Head of caudate nucleus (tissue), 42 donors: Measurements from ENCODE around the gene GNB3.

Experiments
- DNase-seq, 42 donors: peaks; one replicate each; pipeline versions ENCODE4 v3.0.0 to v3.0.0-alpha.2; 2020 to 2021; ENCODE audit warnings: mixed read lengths in 7 of 42
- intact Hi-C: fragments of 100-400 bp; cut with DNase I; formaldehyde crosslinking; loops from one replicate; pipeline ENCODE4 v1.15.0; 2022

The GNB3 gene

DNA sequence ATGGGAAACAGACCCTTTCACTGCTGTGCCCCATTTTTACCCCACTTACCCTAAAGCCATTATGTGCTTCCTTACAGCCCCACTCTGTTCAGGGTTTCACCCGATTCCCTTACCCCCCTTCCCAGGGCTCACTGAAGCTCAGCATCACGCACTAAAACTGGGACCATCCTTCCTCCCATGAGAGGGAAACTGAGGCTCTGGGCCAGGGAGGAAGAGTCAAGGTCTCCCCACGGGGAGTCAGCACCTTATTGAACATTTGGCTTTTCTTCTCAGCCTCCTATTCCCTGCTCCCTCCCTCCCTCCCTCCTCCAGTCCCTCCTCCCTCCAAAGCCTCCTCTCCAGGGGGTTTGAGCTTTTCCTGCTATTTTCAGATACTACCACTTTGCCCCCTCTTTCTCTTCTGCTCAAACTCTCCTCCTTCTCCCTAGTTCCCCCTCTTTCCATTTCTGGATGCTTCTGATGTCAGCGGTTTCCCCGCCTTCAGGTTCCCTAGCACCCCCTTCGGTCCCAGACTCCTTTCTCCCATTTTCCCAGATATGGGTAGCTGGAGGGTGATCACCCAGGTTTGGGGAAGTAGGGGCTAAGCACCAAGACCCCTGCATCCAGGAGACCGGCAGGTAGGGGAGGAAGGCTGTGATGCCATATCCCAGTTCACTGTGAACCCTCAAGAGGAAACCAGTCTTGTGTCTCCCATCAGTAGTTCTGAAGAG lies 18.1 kb upstream of the GNB3 start:
- intact Hi-C loops = loop anchor here (5.0 kb wide), 1 partner anchor 40 kb away; no protein-coding TSS in a partner anchor
- DNase-seq = peak in 4 of 42 donors; percentile 16 to 62 (median 42)

GRCh38 chr12:6823182-6824084 lies 17.3 kb upstream of the GNB3 start:
- intact Hi-C loops = loop anchor here (5.0 kb wide), 1 partner anchor 41 kb away; no protein-coding TSS in a partner anchor
- DNase-seq = no peak

DNA sequence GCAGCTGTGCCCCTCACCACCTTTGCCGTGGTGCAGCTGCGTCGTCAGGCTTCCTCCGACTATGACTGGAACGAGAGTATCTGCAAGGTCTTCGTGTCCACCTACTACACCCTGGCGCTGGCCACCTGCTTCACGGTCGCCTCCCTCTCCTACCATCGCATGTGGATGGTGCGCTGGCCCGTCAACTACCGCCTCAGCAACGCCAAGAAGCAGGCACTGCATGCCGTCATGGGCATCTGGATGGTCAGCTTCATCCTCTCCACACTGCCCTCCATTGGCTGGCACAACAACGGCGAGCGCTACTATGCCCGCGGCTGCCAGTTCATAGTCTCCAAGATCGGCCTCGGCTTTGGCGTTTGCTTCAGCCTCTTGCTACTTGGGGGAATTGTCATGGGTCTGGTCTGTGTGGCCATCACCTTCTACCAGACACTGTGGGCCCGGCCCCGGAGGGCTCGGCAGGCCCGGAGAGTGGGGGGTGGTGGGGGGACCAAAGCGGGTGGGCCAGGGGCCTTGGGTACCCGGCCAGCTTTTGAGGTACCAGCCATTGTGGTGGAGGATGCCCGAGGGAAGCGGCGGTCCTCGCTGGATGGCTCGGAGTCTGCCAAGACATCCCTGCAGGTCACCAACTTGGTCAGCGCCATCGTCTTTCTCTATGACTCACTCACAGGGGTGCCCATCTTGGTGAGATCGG lies 16.5 kb upstream of the GNB3 start:
- DNase-seq = peak in 14 of 42 donors; percentile 19 to 53 (median 34)
- intact Hi-C loops = loop anchor here (5.0 kb wide), 1 partner anchor 42 kb away; no protein-coding TSS in a partner anchor

DNA sequence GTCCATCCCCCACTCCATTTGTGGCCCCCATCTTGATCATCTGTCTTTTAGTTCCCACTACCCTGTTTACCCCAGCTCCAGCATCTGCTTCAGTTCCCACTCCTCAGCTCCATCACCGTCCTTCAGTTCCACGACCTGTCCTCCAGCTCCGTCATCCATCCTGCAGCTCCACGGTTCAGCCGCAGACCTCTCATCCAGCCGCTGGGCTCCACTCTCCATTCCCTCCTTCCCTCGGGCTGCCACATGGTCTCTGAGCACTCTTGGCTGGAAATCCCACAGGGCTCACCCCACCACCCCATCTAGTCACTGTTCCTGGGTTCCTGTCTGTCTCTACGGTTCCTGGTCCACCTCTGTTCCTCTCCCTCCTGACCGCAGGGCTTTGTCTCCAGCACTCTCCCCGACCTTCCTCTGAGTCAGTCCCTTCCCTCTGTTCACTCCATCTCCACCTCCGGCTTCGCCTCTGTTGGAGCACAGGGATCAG lies 15.8 kb upstream of the GNB3 start:
- intact Hi-C loops = loop anchor here (5.0 kb wide), 2 partner anchors 43 to 73 kb away; partner anchors contain the start of gene MLF2
- DNase-seq = peak in 1 of 42 donors; percentile 10

DNA sequence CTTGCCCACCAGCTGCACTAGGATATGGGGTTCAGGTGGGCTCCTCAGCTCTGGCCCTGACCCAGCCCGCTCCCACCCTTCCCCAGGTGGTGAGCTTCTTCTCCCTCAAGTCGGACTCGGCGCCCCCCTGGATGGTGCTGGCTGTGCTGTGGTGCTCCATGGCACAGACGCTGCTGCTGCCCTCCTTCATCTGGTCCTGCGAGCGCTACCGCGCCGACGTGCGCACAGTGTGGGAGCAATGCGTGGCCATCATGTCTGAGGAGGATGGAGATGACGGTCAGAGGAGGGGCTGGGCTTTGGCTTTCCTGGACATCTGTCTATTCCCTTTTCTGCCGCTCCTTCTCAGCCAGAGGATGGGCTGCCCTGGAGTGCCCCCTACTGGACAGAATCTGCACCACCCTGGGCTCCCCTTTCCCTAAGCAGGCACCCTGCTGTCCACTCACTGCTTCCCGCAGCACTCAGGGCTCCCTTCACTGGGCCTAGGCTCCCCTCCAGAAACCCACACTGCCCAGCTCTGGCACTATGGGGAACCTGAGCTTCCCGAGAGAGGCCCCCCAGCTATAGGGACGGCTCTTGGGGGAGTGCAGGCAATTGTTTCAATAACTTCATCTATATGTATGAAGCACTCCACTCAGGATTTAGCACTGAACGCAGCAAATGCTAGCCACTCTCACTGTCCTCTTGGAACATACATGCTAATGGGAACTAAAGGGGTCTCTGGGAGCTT lies 15.2 kb upstream of the GNB3 start:
- intact Hi-C loops = loop anchor here (5.0 kb wide), 1 partner anchor 73 kb away; the partner anchor contains the start of gene MLF2
- peak; percentile 67 to 96 (median 89) for DNase-seq

DNA sequence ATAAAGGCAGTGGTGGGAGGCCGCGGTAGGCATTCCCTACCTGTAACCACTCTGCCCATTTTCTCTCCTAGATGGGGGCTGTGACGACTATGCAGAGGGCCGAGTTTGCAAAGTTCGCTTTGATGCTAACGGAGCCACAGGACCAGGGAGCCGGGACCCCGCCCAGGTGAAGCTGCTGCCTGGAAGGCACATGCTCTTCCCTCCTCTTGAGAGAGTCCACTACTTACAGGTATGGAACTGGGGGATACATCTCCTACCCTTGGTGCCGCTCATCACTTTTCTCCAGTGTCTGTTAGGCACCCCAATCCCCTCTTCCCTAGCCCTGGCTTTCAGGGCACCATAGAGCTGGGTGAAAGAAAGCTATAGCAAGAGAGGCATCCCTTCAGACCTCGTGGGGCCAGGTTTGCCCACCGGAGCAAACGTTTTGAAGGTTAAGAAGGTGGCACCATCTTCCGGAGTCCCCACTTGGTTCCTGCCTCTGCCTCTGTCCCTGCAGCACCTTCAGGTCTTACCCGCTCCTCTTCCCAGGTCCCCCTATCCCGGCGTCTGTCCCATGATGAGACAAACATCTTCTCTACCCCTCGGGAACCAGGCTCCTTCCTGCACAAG lies 14.5 kb upstream of the GNB3 start:
- intact Hi-C loops = loop anchor here (5.0 kb wide), 1 partner anchor 74 kb away; the partner anchor contains the start of gene MLF2

GRCh38 chr12:6826734-6827436 lies 13.8 kb upstream of the GNB3 start:
- intact Hi-C loops = loop anchor here (5.0 kb wide), 1 partner anchor 75 kb away; the partner anchor contains the start of gene MLF2
- no peak for DNase-seq

More for the DNA sequence above, 14.5 kb upstream of the GNB3 start:
- DNase-seq = no peak

DNA sequence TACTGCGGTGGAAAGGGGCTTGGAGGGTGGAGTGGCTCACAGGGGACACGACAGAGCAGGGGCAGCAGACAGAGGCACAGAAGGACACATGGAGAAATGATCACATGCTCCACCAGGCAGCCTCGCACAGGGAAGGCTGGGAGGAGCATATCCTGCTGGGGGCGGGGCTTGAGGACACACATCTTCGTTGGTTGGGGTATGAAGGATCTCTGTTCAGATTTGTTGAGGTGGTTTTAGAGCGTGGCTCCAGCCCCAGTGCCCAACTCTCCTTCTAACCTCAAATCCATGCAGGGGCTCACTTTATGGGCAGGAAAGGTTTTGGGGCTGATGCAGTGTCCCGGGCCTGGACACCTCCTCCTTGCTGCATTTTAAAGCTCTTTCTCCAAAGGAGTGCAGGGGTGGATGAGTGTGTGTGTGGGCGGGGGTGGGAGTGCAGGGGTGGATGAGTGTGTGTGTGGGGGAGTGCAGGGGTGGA lies 13.3 kb upstream of the GNB3 start:
- DNase-seq = peak; percentile 60 to 93 (median 84)
- intact Hi-C loops = loop anchor here (5.0 kb wide), 1 partner anchor 75 kb away; the partner anchor contains the start of gene MLF2

DNA sequence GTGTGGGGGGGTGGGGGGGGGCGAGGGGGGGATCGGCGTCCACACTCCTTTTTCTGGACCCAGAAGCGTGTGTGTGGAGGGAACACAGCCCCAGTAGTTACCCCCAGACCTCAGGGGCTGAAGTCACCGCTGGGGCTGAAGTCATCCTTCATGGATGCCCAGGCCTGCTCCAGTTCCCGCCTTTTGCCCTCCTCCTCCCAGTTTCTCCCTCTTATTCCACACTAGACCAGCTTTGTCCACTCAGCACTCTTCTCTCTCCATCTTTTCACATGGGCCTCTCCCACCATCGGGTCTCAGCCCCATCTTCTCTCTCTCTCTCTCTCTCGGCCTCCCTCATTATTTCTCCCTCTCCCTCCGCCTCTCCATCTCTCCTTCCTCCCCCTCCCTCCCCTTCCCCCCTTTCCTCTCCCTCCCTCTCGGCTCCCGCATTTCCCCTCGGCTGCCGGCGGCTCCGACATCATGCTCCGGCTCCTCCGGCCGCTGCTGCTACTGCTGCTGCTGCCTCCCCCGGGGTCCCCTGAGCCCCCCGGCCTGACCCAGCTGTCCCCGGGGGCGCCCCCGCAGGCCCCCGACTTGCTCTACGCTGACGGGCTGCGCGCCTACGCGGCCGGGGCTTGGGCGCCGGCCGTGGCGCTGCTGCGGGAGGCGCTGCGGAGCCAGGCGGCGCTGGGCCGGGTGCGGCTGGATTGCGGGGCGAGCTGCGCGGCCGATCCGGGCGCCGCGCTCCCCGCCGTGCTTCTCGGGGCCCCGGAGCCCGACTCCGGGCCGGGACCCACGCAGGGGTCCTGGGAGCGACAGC lies 12.5 kb upstream of the GNB3 start, which contains the start of gene P3H3:
P3H3 (plus strand) TSS at position 426 of the 799 bp plus-strand sequence; CDS start at position 460, 34 bp downstream.
- peak in 32 of 42 donors; percentile 19 to 73 (median 54) for DNase-seq
- intact Hi-C loops = loop anchor here (5.0 kb wide), 1 partner anchor 76 kb away; the partner anchor contains the start of gene MLF2

- intact Hi-C loops = loop anchor here (5.0 kb wide), 1 partner anchor 77 kb away; the partner anchor contains the start of gene MLF2
- peak in 33 of 42 donors; percentile 22 to 81 (median 56) for DNase-seq
These were observed 11.8 kb upstream of the GNB3 start for GRCh38 chr12:6828781-6829535.

GRCh38 chr12:6829536-6830220 lies 11.0 kb upstream of the GNB3 start:
- DNase-seq = peak in 2 of 42 donors; percentile 26 to 53
- intact Hi-C loops = loop anchor here (5.0 kb wide), 1 partner anchor 77 kb away; the partner anchor contains the start of gene MLF2

DNA sequence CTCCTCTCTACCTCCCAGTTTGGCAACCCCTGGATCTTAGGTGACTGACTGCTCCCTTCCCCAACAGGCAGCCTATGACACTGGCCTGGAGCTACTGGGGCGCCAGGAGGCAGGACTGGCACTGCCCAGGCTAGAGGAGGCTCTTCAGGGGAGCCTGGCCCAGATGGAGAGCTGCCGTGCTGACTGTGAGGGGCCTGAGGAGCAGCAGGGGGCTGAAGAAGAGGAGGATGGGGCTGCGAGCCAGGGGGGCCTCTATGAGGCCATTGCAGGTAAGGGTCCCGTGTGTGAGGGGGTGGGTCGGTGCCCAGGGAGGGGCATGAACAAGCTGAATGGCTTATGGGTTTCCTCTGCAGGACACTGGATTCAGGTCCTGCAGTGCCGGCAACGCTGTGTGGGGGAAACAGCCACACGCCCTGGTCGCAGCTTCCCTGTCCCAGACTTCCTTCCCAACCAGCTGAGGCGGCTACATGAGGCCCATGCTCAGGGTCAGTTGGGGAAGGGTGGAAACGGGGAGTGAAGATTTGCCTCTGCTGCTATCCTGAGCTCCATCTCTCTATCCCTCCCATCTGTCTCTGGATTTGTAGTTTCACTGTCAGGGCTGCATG lies 10.3 kb upstream of the GNB3 start:
- DNase-seq = no peak
- intact Hi-C loops = no loop called here

- no peak for DNase-seq
- intact Hi-C loops = no loop called here
These were observed 9.7 kb upstream of the GNB3 start for GRCh38 chr12:6830999-6831398.

DNA sequence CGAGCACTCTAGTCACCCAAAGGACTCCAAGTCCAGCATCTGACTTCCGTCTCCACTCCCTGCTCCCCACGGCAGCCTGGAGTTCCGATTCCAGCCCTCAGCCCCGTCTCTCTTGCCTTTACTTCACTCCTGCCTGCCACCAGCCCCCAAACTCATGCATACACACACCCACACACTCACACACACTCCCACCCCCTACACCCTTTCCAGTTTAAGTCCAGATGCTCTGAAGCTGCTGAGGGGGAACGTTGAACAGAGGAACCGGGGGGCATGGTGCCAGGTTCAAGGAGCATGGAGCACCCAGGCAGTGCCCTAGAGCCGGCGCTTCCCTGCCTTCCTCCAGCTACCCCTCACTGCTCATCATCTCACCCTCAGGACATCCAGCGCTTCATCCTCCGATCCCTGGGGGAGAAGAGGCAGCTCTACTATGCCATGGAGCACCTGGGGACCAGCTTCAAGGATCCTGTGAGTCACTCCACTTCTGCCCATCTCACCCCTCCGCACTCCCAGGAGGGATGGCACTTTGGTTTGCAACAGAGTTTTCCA lies 9.2 kb upstream of the GNB3 start:
- DNase-seq = no peak
- intact Hi-C loops = no loop called here
